GM12878 (cell line): ENCODE results near the gene LSR.

Experiments
- CEBPB ChIP-seq, 2 experiments: fragments of 150-350 bp in 1 of 2; IDR thresholded peaks; 2 replicates each; pipeline ENCODE4 v1.6.1; 2012 to 2014; ENCODE audit warnings: low read depth in 2 of 2, low read length in 2 of 2, borderline replicate concordance in 1 of 2, inconsistent platforms in 1 of 2
- DPF2 ChIP-seq: fragments of 450-650 bp; IDR thresholded peaks from 2 replicates; pipeline ENCODE4 v1.6.1; 2017; ENCODE audit warnings: mild to moderate bottlenecking
- EP300 ChIP-seq, 2 experiments: fragments of 150-350 bp in 1 of 2; IDR thresholded peaks; 2 replicates each; pipeline ENCODE4 v1.6.1; 2011 to 2012; ENCODE audit warnings: low read depth in 2 of 2, low read length in 2 of 2, borderline replicate concordance in 1 of 2, improper control_type of control experiment in 1 of 2, inconsistent platforms in 1 of 2; ENCODE audit not compliant: control insufficient read depth in 1 of 2
- EZH2 ChIP-seq: IDR thresholded peaks from 2 replicates; pipeline ENCODE4 v1.6.1; 2012; ENCODE audit warnings: low read depth, mild to moderate bottlenecking, control low read depth, inconsistent platforms, low read length, borderline replicate concordance; ENCODE audit not compliant: control insufficient read depth
- HCFC1 ChIP-seq: fragments of 150-350 bp; IDR thresholded peaks from 2 replicates; pipeline ENCODE4 v1.6.1; 2014; ENCODE audit warnings: low read length
- POLR2A ChIP-seq: IDR thresholded peaks from 2 replicates; pipeline ENCODE4 v1.6.1; 2011; ENCODE audit warnings: low read depth, mild to moderate bottlenecking, low read length
- POLR2AphosphoS5 ChIP-seq: IDR thresholded peaks from 2 replicates; pipeline ENCODE4 v1.6.1; 2011; ENCODE audit warnings: mild to moderate bottlenecking, low read length, inconsistent platforms
- RCOR1 ChIP-seq: conservative IDR thresholded peaks from 2 replicates; pipeline ENCODE4 v1.6.1; 2012; ENCODE audit warnings: low read depth, low read length, improper control_type of control experiment
- SPI1 ChIP-seq: IDR thresholded peaks from 2 replicates; pipeline ENCODE4 v1.6.1; 2011; ENCODE audit warnings: low read depth, mild to moderate bottlenecking, low read length, moderate library complexity, borderline replicate concordance; ENCODE audit not compliant: insufficient read depth
- ZNF274 ChIP-seq: IDR thresholded peaks from one replicate; pipeline ENCODE4 v1.8.0; 2011; ENCODE audit not compliant: insufficient read length, insufficient read depth
- TF ChIP-seq, protein P1 (sequence below), 3 experiments: IDR thresholded peaks in 2 of 3; conservative IDR thresholded peaks in 1 of 3; 2 replicates each; pipeline ENCODE4 v1.5.1; 2011; ENCODE audit warnings: low read depth in 3 of 3, low read length in 3 of 3, mild to moderate bottlenecking in 3 of 3, control low read depth in 2 of 3, moderate library complexity in 2 of 3, inconsistent platforms in 1 of 3, mixed read lengths in 1 of 3; ENCODE audit not compliant: control insufficient read depth in 2 of 3, insufficient read depth in 1 of 3; ENCODE audit errors: extremely low read depth in 1 of 3

- TF ChIP-seq, protein P1, sequence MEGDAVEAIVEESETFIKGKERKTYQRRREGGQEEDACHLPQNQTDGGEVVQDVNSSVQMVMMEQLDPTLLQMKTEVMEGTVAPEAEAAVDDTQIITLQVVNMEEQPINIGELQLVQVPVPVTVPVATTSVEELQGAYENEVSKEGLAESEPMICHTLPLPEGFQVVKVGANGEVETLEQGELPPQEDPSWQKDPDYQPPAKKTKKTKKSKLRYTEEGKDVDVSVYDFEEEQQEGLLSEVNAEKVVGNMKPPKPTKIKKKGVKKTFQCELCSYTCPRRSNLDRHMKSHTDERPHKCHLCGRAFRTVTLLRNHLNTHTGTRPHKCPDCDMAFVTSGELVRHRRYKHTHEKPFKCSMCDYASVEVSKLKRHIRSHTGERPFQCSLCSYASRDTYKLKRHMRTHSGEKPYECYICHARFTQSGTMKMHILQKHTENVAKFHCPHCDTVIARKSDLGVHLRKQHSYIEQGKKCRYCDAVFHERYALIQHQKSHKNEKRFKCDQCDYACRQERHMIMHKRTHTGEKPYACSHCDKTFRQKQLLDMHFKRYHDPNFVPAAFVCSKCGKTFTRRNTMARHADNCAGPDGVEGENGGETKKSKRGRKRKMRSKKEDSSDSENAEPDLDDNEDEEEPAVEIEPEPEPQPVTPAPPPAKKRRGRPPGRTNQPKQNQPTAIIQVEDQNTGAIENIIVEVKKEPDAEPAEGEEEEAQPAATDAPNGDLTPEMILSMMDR (IDR thresholded peaks at IDR 0.05 in 2 of 3, conservative IDR thresholded peaks at IDR 0.05 in 1 of 3; ENCODE audit: control insufficient read depth in 2 of 3, extremely low read depth in 1 of 3, insufficient read depth in 1 of 3, low read depth in 3 of 3, low read length in 3 of 3): no peak
- TF ChIP-seq DPF2 (no peak), RCOR1 (no peak), CEBPB (IDR thresholded peaks at IDR 0.05; ENCODE audit: borderline replicate concordance in 1 of 2, low read depth in 2 of 2, low read length in 2 of 2) (no peak), ZNF274 (no peak), EP300 (IDR thresholded peaks at IDR 0.05; ENCODE audit: borderline replicate concordance in 1 of 2, control insufficient read depth in 1 of 2, low read depth in 2 of 2, low read length in 2 of 2) (no peak), HCFC1 (no peak), SPI1 (no peak), POLR2A (no peak), POLR2AphosphoS5 (no peak), EZH2 (no peak)
Measured at GRCh38 chr19:35251456-35251855, 2.7 kb downstream of the LSR start.
